Tibial nerve (tissue), 4 donors: Measurements from ENCODE around the gene SPDYE2B.
"Not testable (repeated sequence)": the region's sequence is repeated elsewhere in the genome, so short reads cannot be mapped to it uniquely, and the experiment has no call there.

ENCODE experiments used
- CTCF ChIP-seq, 5 experiments: fragments of 200-600 bp in 3 of 5; fragments of 450-650 bp in 2 of 5; sonication (generic) in 3 of 5; IDR thresholded peaks; one replicate each; pipeline ENCODE4 v1.5.1; 2016 to 2019; ENCODE audit warnings: antibody characterized with exemption in 5 of 5, mild to moderate bottlenecking in 3 of 5, moderate library complexity in 2 of 5
- EP300 ChIP-seq, 2 donors: sonication (generic); formaldehyde crosslinking; IDR thresholded peaks; one replicate each; pipeline ENCODE4 v1.6.1; 2017; ENCODE audit warnings: antibody characterized with exemption in 2 of 2, mild to moderate bottlenecking in 1 of 2
- POLR2A ChIP-seq, 2 donors: fragments of 450-650 bp; IDR thresholded peaks; one replicate each; pipeline ENCODE4 v1.6.1; 2017; ENCODE audit warnings: antibody characterized with exemption in 2 of 2, mild to moderate bottlenecking in 2 of 2, moderate library complexity in 2 of 2

GRCh38 chr7:102667523-102667922 is 17.4 kb downstream of the SPDYE2B start:
- not testable (repeated sequence) for TF ChIP-seq CTCF, POLR2A, EP300 (IDR thresholded peaks at IDR 0.05)
